Endothelial cell of umbilical vein (primary cell): ENCODE measurements around the gene GPR89A.
"Not testable (repeated sequence)": the region's sequence is repeated elsewhere in the genome, so short reads cannot be mapped to it uniquely, and the experiment has no call there.

Source experiments
- CTCF ChIP-seq, 2 donors: IDR thresholded peaks; 1 replicate in 1 of 2; 2 replicates in 1 of 2; pipeline ENCODE4 v1.5.1; 2011; ENCODE audit warnings: low read length in 2 of 2, mild to moderate bottlenecking in 2 of 2, moderate library complexity in 2 of 2, control low read depth in 1 of 2, inconsistent platforms in 1 of 2, low read depth in 1 of 2; ENCODE audit not compliant: insufficient read depth in 1 of 2; ENCODE audit errors: extremely low read depth in 1 of 2
- EZH2 ChIP-seq: IDR thresholded peaks from 2 replicates; pipeline ENCODE4 v1.6.1; 2012; ENCODE audit warnings: borderline replicate concordance, low read depth, mild to moderate bottlenecking, moderate library complexity, low read length, inconsistent platforms; ENCODE audit not compliant: severe bottlenecking
- GATA2 ChIP-seq: IDR thresholded peaks from 2 replicates; pipeline ENCODE4 v1.7.0; 2011; ENCODE audit warnings: low read depth, mild to moderate bottlenecking, moderate library complexity, mixed read lengths, low read length; ENCODE audit not compliant: insufficient read length, insufficient read depth

GRCh38 chr1:145606840-145607239, 948 bp upstream of the GPR89A start:
- TF ChIP-seq EZH2; GATA2; CTCF (IDR thresholded peaks at IDR 0.05; ENCODE audit: extremely low read depth in 1 of 2, insufficient read depth in 1 of 2, low read depth in 1 of 2, low read length in 2 of 2): not testable (repeated sequence)
